C4-2B (cell line): Measurements from ENCODE around the gene GRP.

Experiments used
- ZFX ChIP-seq: fragments of 450-650 bp; IDR thresholded peaks from 2 replicates; pipeline ENCODE4 v1.6.1; 2017
- TF ChIP-seq, protein P1 (sequence below): fragments of 450-650 bp; conservative IDR thresholded peaks from 2 replicates; pipeline ENCODE4 v1.5.1; 2017; ENCODE audit warnings: mild to moderate bottlenecking

DNA sequence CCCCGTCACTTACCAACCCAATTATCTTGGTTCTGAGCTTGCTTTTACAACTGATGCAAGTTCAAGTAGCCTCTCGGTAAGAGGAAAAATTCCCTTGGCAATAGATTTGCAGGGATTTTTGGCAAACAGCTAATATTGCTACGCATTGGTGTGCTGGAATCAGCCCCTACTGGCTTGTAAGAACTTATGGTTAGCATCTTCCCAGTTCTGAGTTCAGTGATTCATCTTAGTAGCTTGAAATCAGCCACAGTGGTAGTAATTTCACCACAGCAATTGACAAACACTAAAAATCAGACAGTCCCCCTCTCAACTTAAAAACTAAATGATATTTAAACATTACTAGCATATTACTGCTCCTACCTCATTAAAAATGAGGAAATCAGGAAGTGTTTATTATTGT is 59.2 kb downstream of the GRP start:
- TF ChIP-seq, protein P1, sequence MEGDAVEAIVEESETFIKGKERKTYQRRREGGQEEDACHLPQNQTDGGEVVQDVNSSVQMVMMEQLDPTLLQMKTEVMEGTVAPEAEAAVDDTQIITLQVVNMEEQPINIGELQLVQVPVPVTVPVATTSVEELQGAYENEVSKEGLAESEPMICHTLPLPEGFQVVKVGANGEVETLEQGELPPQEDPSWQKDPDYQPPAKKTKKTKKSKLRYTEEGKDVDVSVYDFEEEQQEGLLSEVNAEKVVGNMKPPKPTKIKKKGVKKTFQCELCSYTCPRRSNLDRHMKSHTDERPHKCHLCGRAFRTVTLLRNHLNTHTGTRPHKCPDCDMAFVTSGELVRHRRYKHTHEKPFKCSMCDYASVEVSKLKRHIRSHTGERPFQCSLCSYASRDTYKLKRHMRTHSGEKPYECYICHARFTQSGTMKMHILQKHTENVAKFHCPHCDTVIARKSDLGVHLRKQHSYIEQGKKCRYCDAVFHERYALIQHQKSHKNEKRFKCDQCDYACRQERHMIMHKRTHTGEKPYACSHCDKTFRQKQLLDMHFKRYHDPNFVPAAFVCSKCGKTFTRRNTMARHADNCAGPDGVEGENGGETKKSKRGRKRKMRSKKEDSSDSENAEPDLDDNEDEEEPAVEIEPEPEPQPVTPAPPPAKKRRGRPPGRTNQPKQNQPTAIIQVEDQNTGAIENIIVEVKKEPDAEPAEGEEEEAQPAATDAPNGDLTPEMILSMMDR: no peak
- TF ChIP-seq ZFX: no peak
